NOMO-1 (cell line): Measurements from ENCODE around the gene SYK.
"Not testable (repeated sequence)": the region's sequence is repeated elsewhere in the genome, so short reads cannot be mapped to it uniquely, and the experiment has no call there.

Experiments used
- DNase-seq, 2 experiments: peaks; one replicate each; lab custom pipeline; 2025; ENCODE audit not compliant: unreplicated experiment in 2 of 2; lab: John Stamatoyannopoulos, UW

Gene SYK

DNA sequence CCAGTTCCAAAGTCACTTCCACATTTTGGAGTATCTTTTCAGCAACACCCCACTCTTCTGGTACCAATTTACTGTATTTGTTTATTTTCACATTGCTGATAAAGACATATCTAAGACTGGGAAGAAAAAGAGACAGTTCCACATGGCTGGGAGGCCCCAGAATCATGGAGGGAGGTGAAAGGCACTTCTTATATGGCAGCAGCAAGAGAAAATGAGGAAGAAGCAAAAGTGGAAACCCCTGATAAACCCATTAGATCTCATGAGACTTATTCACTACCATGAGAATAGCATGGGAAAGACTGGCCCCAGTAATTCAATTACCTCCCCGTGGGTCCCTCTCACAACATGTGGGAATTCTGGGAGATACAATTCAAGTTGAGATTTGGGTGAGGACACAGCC lies 19.6 kb downstream of the SYK start:
- DNase-seq = not testable (repeated sequence)

DNA sequence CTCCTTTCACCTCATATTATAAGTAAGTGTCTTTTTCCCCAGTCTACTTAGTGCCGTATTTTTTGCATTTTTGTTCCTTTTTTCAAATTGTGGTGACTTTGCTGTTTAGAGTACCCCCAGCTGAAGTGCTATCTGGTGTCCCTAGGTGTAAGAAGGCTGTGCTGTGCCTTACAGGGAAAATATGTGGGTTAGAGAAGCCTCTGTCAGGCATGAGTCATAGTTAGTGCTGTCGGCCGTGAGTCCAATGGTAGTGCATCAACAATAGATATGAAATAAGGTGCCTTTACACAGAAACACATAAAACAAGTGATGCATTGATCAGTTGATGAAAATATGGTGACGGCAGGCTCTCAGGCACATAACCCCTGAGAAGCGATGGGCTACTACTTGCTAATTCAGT lies 20.1 kb downstream of the SYK start:
- DNase-seq = no peak

DNA sequence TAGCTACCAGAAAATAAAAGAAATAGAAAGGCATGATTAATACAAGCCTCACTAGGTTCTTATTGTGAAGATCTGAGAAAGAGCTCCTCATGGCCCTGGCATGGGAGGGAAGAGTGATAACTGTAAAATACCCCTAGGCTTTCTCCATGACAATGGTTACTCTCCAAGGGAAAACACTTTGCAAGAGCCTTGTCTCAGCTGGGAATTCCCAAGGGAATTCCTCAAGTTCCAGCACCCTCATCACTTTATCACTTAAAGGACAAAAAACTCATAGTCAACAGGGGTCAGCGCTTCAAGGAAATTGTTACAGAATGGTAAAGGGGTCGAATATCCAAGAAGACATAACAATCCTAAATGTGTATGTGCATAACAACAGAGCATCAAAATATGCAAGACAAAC lies 21.2 kb downstream of the SYK start:
- no peak for DNase-seq

DNA sequence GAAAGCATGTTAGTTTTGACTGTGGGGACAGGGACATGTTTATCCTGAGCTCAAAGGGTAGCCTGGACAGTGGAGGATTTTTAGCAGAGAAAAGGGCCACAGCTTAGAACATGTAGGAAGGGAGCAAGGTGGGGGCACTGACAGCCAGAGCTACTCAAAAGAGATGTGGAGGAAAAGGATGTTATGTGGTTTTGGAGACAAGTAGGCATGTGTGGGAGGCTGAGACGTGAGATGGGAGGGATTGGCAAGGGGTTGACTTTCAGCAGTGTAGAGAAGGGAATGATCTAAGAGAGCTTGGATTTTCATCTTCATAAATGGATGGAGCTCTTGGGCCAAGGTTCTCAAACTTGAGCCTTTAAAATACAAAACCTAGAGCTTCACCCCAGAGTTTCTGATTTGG lies 24.0 kb downstream of the SYK start:
- no peak for DNase-seq

DNA sequence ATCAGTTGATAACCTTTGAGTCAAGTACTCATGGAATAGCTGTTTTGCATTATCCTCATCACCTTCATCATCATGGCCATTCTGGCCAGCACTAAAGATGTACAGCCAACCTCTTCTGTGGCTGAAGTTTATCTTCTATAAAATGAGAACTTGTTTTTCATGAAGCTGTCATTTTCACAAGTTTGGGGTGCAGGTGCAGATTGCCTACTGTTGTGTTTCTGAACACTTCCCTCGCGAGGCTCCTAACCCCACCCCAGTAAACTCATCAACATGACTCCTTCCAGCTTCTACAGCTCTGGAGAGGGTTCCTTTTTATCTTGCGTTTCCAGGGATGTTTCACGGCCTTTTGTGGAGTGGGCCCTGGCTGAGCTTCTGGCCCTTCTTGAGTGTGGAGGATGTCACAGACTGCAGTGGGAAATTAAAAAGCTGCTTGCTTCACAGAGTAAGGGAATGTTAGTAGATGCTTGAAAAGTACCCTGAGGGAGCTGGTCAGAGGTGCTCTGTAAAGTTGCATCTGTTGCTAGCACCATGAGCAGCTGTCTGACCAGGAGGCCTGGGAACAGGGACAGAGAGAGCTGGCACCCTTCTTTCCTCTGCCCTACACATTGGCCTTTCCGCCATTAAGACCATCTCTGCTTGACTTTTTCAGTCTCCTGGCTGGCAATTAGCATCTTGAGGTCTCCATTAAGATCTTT lies 24.9 kb downstream of the SYK start:
- no peak for DNase-seq

GRCh38 chr9:90827181-90827871 lies 25.7 kb downstream of the SYK start:
- DNase-seq = peak; percentile 46 to 87

DNA sequence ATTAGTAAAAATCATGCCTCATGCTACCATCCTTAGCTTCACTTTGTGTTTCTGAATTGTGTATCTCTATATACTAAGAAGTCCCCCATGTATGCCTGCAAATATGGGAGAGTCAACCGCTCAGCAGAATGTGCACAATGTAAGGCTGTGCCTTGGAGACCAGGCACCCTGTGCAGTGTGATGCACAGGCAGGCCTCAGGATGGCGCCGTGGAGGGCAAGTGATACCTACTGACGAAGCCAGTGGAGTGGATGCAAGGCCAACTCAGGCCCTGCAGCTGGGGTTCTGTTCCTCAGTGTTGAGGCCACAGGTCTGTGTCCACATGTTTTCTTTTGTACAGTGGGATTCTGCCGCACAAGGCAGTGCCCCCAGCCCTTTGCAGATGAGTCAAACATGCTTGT lies 28.4 kb downstream of the SYK start:
- DNase-seq = no peak

DNA sequence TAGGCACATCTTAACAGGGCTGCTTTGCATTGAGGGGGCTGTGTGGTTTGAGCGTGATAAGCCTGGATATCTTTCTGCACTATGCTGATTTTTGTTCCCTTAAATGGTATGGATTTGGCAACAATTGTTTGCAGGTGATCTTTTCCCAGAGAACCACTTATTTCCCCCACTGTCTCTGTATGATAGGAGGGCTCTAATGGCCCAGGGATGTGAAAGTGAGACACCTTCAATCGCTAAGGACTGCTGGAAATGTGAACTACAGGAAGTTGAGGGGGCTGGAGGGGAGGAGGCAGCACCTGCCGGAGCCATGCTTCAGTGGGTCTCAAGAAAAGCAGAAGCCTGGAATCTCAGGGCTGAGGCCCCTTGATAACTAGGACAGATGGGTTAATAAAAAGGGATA lies 29.4 kb downstream of the SYK start:
- DNase-seq = no peak

DNA sequence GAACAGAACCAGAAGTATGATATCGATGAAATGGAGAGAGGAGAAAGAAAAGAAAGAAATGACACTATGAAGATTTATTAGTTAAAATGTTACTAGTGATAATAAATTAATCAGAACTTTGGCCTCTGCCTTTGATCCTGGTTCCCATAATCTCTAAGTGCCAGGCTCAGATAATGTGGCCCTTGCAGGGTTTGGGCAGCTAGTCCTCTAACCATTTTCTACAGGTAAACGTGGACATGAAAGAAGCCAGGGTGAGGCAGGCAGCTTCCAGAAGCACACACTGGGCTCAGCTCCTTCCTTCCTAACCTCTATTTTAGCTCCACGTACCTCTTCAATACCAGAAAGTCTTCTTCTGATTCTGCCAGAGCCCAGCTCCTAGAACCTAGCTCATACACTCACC lies 30.6 kb downstream of the SYK start:
- DNase-seq = no peak

- DNase-seq = no peak
These were observed 33.4 kb downstream of the SYK start for GRCh38 chr9:90834828-90835595.

- DNase-seq = no peak
These were observed 34.9 kb downstream of the SYK start for GRCh38 chr9:90836411-90837080.

- no peak for DNase-seq
These were observed 36.5 kb downstream of the SYK start for GRCh38 chr9:90838098-90838497.

DNA sequence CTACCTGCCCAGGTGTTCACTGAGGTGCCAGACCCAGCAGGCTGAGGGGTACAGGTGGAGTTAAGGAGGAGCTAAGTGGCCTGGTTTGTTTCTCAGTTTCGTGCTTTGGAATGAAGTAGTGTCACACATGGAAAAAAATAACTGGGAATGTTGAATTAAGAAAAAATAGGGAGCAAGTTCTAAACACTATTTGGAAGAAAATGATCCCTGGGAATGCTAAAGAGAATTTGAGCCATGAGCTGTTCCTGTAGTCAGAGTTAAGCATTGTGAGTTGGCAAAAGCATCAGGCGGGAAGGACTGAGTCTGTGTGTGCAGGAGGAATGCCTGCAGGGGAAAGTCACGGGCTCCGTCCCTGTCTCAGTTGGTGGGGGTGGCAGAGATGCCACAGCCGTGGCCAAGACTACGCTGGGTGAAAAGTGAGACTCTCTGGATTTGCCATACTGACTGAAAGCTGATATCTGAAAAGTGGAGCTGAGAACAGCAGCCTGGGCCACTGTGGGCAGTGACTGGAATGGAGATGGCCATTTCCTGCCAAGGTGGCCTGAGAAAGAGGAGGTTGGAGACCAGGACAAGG lies 37.0 kb downstream of the SYK start:
- no peak for DNase-seq

DNA sequence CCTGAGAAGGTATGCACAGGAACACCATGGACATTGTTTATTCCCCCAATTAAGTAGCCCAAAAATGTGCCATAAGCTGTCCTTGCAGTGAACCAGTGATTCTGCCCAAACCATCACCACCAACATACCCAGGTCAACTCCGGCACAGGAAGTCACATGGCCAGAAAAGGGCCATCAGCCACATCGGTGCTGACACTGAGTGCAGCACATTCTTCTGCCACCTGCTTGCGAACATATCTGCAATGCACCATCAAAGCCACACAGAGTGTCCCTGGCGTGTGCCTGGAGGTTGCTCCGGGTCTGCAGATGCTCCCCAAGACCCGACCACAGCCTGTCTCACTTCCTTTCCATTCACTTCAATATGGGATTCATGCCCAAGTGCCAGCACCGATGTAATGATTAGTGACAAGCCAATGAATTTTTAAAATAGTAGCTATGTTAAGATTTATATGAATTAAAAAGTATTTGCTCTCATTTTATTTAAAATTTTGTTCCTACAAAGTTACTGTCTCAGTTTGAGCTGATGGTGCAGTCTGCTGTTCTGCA lies 37.6 kb downstream of the SYK start:
- DNase-seq = no peak

GRCh38 chr9:90840696-90841095 lies 39.1 kb downstream of the SYK start:
- no peak for DNase-seq

GRCh38 chr9:90841213-90841612 lies 39.6 kb downstream of the SYK start:
- no peak for DNase-seq

DNA sequence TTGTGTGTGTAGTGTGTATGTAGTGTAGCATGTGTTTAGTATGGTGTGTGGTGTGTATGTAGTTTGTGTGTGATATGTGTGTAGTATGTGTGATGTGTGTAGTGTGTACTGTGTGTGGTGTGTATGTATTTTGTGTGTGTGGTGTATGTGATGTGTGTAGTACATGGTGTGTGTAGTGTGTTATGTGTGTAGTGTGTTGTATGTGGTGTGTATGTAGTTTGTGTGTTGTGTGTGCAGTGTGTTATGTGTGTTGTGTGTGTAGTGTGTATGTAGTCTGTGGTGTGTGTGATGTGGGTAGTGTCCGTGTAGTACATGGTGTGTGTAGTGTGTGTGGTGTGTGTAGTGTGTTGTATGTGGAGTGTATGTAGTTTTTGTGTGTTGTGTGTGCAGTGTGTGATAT lies 40.0 kb downstream of the SYK start:
- no peak for DNase-seq

DNA sequence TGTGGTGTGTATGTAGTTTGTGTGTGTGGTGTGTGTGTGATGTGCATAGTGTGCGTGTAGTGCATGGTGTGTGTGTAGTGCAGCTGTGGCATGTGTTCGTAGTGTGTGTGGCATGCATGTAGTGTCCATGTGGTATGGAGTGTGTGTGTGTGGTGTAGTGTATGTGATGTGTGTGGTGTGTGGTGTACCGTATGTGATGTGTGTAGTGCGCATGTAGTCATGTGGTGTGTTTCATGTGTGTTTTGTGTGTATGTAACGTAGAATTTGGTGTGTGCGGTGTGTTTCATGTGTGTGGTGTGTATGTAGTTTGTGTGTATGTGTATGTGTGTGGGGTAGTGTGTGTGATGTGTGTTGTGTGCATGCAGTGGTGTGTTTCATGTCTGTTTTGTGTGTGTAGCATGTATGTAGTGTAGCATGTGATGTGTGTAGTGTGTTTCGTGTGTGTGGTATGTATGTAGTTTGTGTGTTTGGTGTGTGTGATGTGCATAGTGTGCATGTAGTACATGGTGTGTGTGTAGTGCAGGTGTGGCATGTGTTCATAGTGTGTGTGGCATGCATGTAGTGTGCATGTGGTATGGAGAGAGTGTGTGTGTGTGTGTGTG lies 40.7 kb downstream of the SYK start:
- DNase-seq = no peak

DNA sequence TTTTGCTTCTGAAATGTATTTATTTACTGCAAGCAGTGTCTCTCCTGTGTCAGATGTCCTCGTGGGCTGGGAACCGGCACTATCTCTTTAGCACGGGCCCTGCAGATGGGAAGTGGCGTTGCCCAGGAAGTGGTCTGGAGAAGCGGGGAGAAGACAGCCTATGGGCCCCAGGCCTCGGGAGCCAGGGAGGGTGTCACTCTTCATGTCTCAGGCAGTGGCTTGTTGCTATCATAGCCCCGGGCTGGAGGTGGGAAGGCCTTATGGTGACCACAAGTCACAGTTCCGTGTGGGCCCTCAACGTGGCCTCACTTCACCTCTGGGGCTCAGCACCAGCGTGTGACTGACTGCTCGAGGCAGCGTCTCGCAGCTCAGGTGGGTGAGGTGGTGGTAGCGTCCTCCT lies 41.4 kb downstream of the SYK start:
- DNase-seq = no peak

GRCh38 chr9:90843525-90843924 lies 41.9 kb downstream of the SYK start:
- no peak for DNase-seq
